ENCODE measurements around the gene ITGB1BP1.

The ITGB1BP1 gene

GRCh38 chr2:9364373-9364772 lies 59.0 kb downstream of the ITGB1BP1 start:
- Mint-ChIP-seq H3K27ac (no peak overlapping the region), H3K9me3 (no peaks in the 10 kb centered on the region), H3K4me3 (no peak overlapping the region), H3K27me3 (peaks cover 3% of the 10 kb centered on the region), H3K36me3 (ENCODE audit: low read depth) (no peaks in the 10 kb centered on the region), H3K4me1 (ENCODE audit: low read depth) (peaks cover 2% of the 10 kb centered on the region)
- no peak for DNase-seq

- no peaks in the 10 kb centered on the region for H3K36me3 Mint-ChIP-seq (ENCODE audit: low read depth)
- H3K4me1 Mint-ChIP-seq (ENCODE audit: low read depth) = no peaks in the 10 kb centered on the region
- DNase-seq = no peak
- H3K27me3 Mint-ChIP-seq = peaks cover 30% of the 10 kb centered on the region
- no peak overlapping the region for H3K27ac Mint-ChIP-seq
- H3K9me3 Mint-ChIP-seq = no peaks in the 10 kb centered on the region
- no peak overlapping the region for H3K4me3 Mint-ChIP-seq
Observed at GRCh38 chr2:9360701-9361100, 62.6 kb downstream of the ITGB1BP1 start.

- no peaks in the 10 kb centered on the region for H3K36me3 Mint-ChIP-seq (ENCODE audit: low read depth)
- H3K27me3 Mint-ChIP-seq = peaks cover 32% of the 10 kb centered on the region
- H3K4me1 Mint-ChIP-seq (ENCODE audit: low read depth) = no peaks in the 10 kb centered on the region
- no peaks in the 10 kb centered on the region for H3K9me3 Mint-ChIP-seq
- no peak overlapping the region for H3K27ac Mint-ChIP-seq
- no peak for DNase-seq
- H3K4me3 Mint-ChIP-seq = no peak overlapping the region
Observed at GRCh38 chr2:9360110-9360509, 63.2 kb downstream of the ITGB1BP1 start.

- Mint-ChIP-seq H3K4me1 (ENCODE audit: low read depth) (no peaks in the 10 kb centered on the region), H3K27ac (no peak overlapping the region), H3K27me3 (peaks cover 35% of the 10 kb centered on the region), H3K4me3 (no peak overlapping the region), H3K9me3 (no peaks in the 10 kb centered on the region), H3K36me3 (ENCODE audit: low read depth) (no peaks in the 10 kb centered on the region)
- DNase-seq = no peak
Observed at GRCh38 chr2:9359463-9359862, 63.9 kb downstream of the ITGB1BP1 start.

GRCh38 chr2:9358846-9359245 lies 64.5 kb downstream of the ITGB1BP1 start:
- no peaks in the 10 kb centered on the region for H3K36me3 Mint-ChIP-seq (ENCODE audit: low read depth)
- no peaks in the 10 kb centered on the region for H3K4me1 Mint-ChIP-seq (ENCODE audit: low read depth)
- peaks cover 37% of the 10 kb centered on the region for H3K27me3 Mint-ChIP-seq
- H3K9me3 Mint-ChIP-seq = no peaks in the 10 kb centered on the region
- no peak for DNase-seq
- H3K4me3 Mint-ChIP-seq = no peak overlapping the region
- H3K27ac Mint-ChIP-seq = no peak overlapping the region

GRCh38 chr2:9356261-9356660 lies 67.1 kb downstream of the ITGB1BP1 start:
- H3K4me1 Mint-ChIP-seq (ENCODE audit: low read depth) = no peaks in the 10 kb centered on the region
- H3K27me3 Mint-ChIP-seq = peaks cover 44% of the 10 kb centered on the region

GRCh38 chr2:9355716-9356115 lies 67.6 kb downstream of the ITGB1BP1 start:
- DNase-seq = no peak
- Mint-ChIP-seq H3K4me3 (no peak overlapping the region), H3K9me3 (no peaks in the 10 kb centered on the region), H3K4me1 (ENCODE audit: low read depth) (no peaks in the 10 kb centered on the region), H3K27me3 (peaks cover 44% of the 10 kb centered on the region), H3K36me3 (ENCODE audit: low read depth) (no peaks in the 10 kb centered on the region), H3K27ac (no peak overlapping the region)

More at GRCh38 chr2:9356261-9356660, 67.1 kb downstream of the ITGB1BP1 start:
- Mint-ChIP-seq H3K36me3 (ENCODE audit: low read depth) (no peaks in the 10 kb centered on the region), H3K4me3 (no peak overlapping the region), H3K27ac (no peak overlapping the region), H3K9me3 (no peaks in the 10 kb centered on the region)
- no peak for DNase-seq

GRCh38 chr2:9355270-9355669 lies 68.1 kb downstream of the ITGB1BP1 start:
- no peak overlapping the region for H3K4me3 Mint-ChIP-seq
- H3K27me3 Mint-ChIP-seq = peaks cover 44% of the 10 kb centered on the region
- H3K36me3 Mint-ChIP-seq (ENCODE audit: low read depth) = no peaks in the 10 kb centered on the region
- no peaks in the 10 kb centered on the region for H3K9me3 Mint-ChIP-seq
- H3K27ac Mint-ChIP-seq = no peak overlapping the region
- H3K4me1 Mint-ChIP-seq (ENCODE audit: low read depth) = no peaks in the 10 kb centered on the region
- no peak for DNase-seq

- H3K27me3 Mint-ChIP-seq = peaks cover 42% of the 10 kb centered on the region
- DNase-seq = no peak
- H3K27ac Mint-ChIP-seq = no peak overlapping the region
- H3K4me3 Mint-ChIP-seq = no peak overlapping the region
- H3K9me3 Mint-ChIP-seq = no peaks in the 10 kb centered on the region
- H3K36me3 Mint-ChIP-seq (ENCODE audit: low read depth) = no peaks in the 10 kb centered on the region
- H3K4me1 Mint-ChIP-seq (ENCODE audit: low read depth) = no peaks in the 10 kb centered on the region
Observed at GRCh38 chr2:9354318-9354717, 69.0 kb downstream of the ITGB1BP1 start.

All from activated T-cell treated with anti-CD3 and anti-CD28 coated beads, Interleukin-2, amount 50 U/mL, for 24 hours (primary cell).